OCI-LY7 (cell line): Measurements from ENCODE around the gene ARRB1. TPM values are rescaled to one million over a fixed set of nuclear protein-coding genes. Genes with fewer than 3 reads are reported as not detected.

ENCODE experiments used
- BruUV-seq: library from RNA; stranded (reverse); fragments of 400-500 nt; replicated peaks from 2 replicates; lab custom pipeline; 2021; lab: Mats Ljungman, UMichigan
- CTCF ChIA-PET: fragments of 300-600 bp; sonication (Branson Sonifier 250); formaldehyde crosslinking; loops from one replicate; lab custom pipeline; 2022; ENCODE audit warnings: antibody characterized with exemption; ENCODE audit not compliant: unreplicated experiment; lab: Charles Lee
- POLR2A ChIA-PET: fragments of 300-600 bp; sonication (Branson Sonifier 250); formaldehyde crosslinking; loops from one replicate; lab custom pipeline; 2022; ENCODE audit warnings: antibody characterized with exemption; lab: Charles Lee
- DNase-seq: peaks from one replicate; pipeline ENCODE4 v3.0.0-alpha.2; 2015; ENCODE audit warnings: low spot score
- H2AFZ ChIP-seq: fragments of 200-600 bp; sonication (generic), shearing (Covaris generic); 2 replicates; pipeline ENCODE4 v1.6.1; 2014; ENCODE audit warnings: mild to moderate bottlenecking, antibody characterized with exemption, low read length, moderate library complexity
- H3K27ac ChIP-seq: fragments of 200-600 bp; sonication (generic); 2 replicates; pipeline ENCODE4 v1.5.1; 2014; ENCODE audit warnings: mixed run types, low read depth, mild to moderate bottlenecking, moderate library complexity, low read length, inconsistent platforms; ENCODE audit not compliant: poor library complexity, severe bottlenecking
- H3K36me3 ChIP-seq: fragments of 200-600 bp; sonication (generic); 2 replicates; pipeline ENCODE4 v1.6.1; 2014; ENCODE audit warnings: mild to moderate bottlenecking, antibody characterized with exemption, low read length, moderate library complexity, mixed read lengths; ENCODE audit not compliant: insufficient read depth
- H3K4me1 ChIP-seq: fragments of 200-600 bp; sonication (generic); 2 replicates; pipeline ENCODE4 v1.5.1; 2014; ENCODE audit warnings: mild to moderate bottlenecking, low read length; ENCODE audit not compliant: insufficient read depth, poor library complexity, severe bottlenecking
- H3K4me2 ChIP-seq: fragments of 200-600 bp; sonication (generic); 2 replicates; pipeline ENCODE4 v1.6.1; 2014; ENCODE audit warnings: mild to moderate bottlenecking, low read length
- H3K4me3 ChIP-seq: fragments of 200-600 bp; sonication (generic); 2 replicates; pipeline ENCODE4 v1.5.1; 2014; ENCODE audit warnings: mild to moderate bottlenecking, low read depth, low read length; ENCODE audit not compliant: poor library complexity, severe bottlenecking
- H3K79me2 ChIP-seq: fragments of 200-600 bp; sonication (generic); 2 replicates; pipeline ENCODE4 v1.6.1; 2016; ENCODE audit warnings: low read depth, mild to moderate bottlenecking, low read length, moderate library complexity, mixed read lengths; ENCODE audit not compliant: insufficient read depth
- H3K9me2 ChIP-seq: fragments of 200-600 bp; sonication (generic); 2 replicates; pipeline ENCODE4 v1.6.1; 2016; ENCODE audit warnings: mild to moderate bottlenecking, low read length, mixed read lengths; ENCODE audit not compliant: insufficient read depth
- H3K9me3 ChIP-seq: fragments of 200-600 bp; sonication (generic); 2 replicates; pipeline ENCODE4 v1.6.1; 2014; ENCODE audit warnings: mild to moderate bottlenecking, mixed run types, low read length, mixed read lengths
- H4K20me1 ChIP-seq: fragments of 200-600 bp; sonication (generic); 2 replicates; pipeline ENCODE4 v1.6.1; 2014; ENCODE audit warnings: mild to moderate bottlenecking, antibody characterized with exemption, low read length, moderate library complexity, mixed read lengths; ENCODE audit not compliant: insufficient read depth
- CTCF ChIP-seq: fragments of 200-600 bp; sonication (generic); conservative IDR thresholded peaks from 2 replicates; pipeline ENCODE4 v1.5.1; 2014; ENCODE audit warnings: mild to moderate bottlenecking, antibody characterized with exemption, low read length, moderate library complexity, mixed read lengths
- EZH2phosphoT487 ChIP-seq: fragments of 200-600 bp; sonication (generic); IDR thresholded peaks from 2 replicates; pipeline ENCODE4 v1.6.1; 2018; ENCODE audit warnings: low read depth, borderline replicate concordance, mild to moderate bottlenecking, mixed run types, antibody characterized with exemption, low read length, moderate library complexity, mixed read lengths
- intact Hi-C: fragments of 100-400 bp; cut with micrococcal nuclease; formaldehyde crosslinking; loops from one replicate; pipeline ENCODE4 v1.10.0; 2022; ENCODE audit not compliant: unreplicated experiment
- total RNA-seq, 2 experiments: library from RNA; depleted of rRNA in 1 of 2; stranded (reverse); fragments of >200 nt in 1 of 2; shearing (Covaris generic) in 1 of 2; gene quantifications; 2 replicates each; pipeline ENCODE4 v1.2.3, GENCODE V29; 2014 to 2022

ARRB1 gene
- total RNA-seq, 2 experiments from 2014 or later: not detected

DNA sequence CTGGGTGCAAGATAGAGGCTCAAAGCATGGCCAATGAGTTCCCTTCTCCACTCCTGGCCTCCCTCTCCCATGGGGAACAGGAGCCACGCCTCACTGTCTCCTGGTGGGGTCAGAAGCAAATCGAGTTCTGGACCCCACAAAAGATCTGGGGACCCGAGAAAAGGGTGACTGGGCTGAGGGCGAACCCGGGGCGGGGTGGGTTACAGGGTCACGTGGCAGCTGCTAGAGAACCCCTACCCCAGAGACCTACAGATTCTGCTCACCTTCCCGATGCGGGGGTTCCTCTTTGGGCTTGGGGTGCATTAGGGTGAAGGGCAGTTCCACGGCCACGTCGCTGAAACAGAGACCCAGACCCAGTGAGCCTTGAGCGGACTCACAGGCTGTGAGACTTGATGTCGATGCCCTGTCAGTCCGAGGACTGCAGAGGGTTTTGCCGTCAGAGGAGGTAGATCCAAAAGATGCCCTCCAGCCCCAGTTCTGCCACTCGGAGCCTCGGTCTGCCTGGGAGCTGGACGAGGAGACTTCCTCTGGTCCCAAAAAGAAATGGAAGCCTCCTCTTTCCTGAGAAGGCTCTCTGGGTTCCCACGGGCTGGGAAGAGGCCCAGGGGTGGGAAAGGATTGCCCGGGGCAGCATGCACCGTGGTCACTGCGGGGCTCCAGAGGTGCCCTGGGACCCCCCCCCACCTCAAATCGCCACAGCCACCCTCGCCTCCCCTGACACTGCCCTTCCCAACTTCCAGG, 82.7 kb downstream of the ARRB1 start:
- Histone ChIP-seq H3K9me3 (no peaks in the 10 kb centered on the region), H3K4me3 (no peak overlapping the region), H3K4me2 (no peak overlapping the region), H4K20me1 (no peaks in the 10 kb centered on the region), H2AFZ (no peak overlapping the region), H3K9me2 (no peaks in the 10 kb centered on the region), H3K4me1 (peaks cover 13% of the 10 kb centered on the region), H3K79me2 (no peaks in the 10 kb centered on the region), H3K36me3 (no peaks in the 10 kb centered on the region), H3K27ac (no peak overlapping the region)
- no TSS peak for BruUV-seq
- ChIA-PET POLR2A (no interaction called here), CTCF (interaction anchor here (0.6 kb wide), 1 partner anchor 31 kb away, joined by 7 read pairs; no protein-coding TSS in a partner anchor)
- no peak for TF ChIP-seq CTCF
- no peak for TF ChIP-seq EZH2phosphoT487
- DNase-seq: no peak
- intact Hi-C loops: no loop called here

GRCh38 chr11:75267171-75267970, 84.1 kb downstream of the ARRB1 start:
- ChIA-PET POLR2A (interaction anchor here (0.7 kb wide), 1 partner anchor 494 kb away, joined by 4 read pairs; no protein-coding TSS in a partner anchor), CTCF (no interaction called here)
- Histone ChIP-seq H2AFZ (no peak overlapping the region), H3K27ac (no peak overlapping the region), H4K20me1 (no peaks in the 10 kb centered on the region), H3K79me2 (no peaks in the 10 kb centered on the region), H3K9me3 (no peaks in the 10 kb centered on the region), H3K9me2 (no peaks in the 10 kb centered on the region), H3K36me3 (no peaks in the 10 kb centered on the region), H3K4me1 (peaks cover 13% of the 10 kb centered on the region), H3K4me2 (no peak overlapping the region), H3K4me3 (no peak overlapping the region)
- TF ChIP-seq EZH2phosphoT487 (no peak), CTCF (no peak)
- BruUV-seq: no TSS peak
- intact Hi-C loops: no loop called here
- peak; percentile 35 for DNase-seq
